SK-N-MC (cell line): ENCODE results near the gene ADAMTS17.

Experiments used
- EZH2 ChIP-seq: fragments of 200-600 bp; sonication (generic); IDR thresholded peaks from one replicate; pipeline ENCODE4 v1.6.1; 2017; ENCODE audit warnings: antibody characterized with exemption
- FOXP2 ChIP-seq: optimal IDR thresholded peaks from 2 replicates; pipeline ENCODE3; 2011; ENCODE audit warnings: mild to moderate bottlenecking, moderate library complexity; ENCODE audit not compliant: insufficient read depth; ENCODE audit errors: extremely low read length, control extremely low read depth
- POLR2AphosphoS5 ChIP-seq: IDR thresholded peaks from 2 replicates; pipeline ENCODE4 v1.6.1; 2012; ENCODE audit warnings: mild to moderate bottlenecking, low read depth, low read length, borderline replicate concordance

DNA sequence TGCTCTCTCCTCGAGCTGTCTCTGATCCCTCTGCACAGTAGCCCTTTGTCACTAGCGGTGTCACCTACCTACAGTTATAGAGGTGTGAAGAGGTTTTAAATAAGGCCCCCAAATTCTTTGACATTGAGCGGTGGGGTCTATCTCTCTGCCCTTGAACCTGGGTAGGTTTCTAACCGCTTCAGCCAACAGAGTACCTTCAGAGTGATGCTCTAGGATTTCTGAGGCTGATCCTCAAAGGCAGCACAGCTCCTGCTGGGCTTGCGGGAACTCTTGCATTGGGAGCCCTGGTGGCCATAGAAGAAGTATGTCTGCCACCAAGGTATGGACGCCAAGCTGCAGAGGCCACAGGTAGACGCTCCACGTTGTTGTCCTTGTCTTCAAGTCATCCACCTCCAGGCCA is 35.7 kb downstream of the ADAMTS17 start:
- TF ChIP-seq POLR2AphosphoS5: no peak
- TF ChIP-seq EZH2: no peak
- no peak for TF ChIP-seq FOXP2
